CD4-positive, alpha-beta T cell treated with Interleukin-1 beta for 1 hour (primary cell): Measurements from ENCODE around the gene UCN3.
A peak's percentile ranks its signal among the peaks of the same experiment; 100 is the strongest.

ENCODE experiments used
- DNase-seq, 2 donors: peaks; one replicate each; pipeline ENCODE4 v3.0.0-alpha.2; 2020 to 2022

The UCN3 gene

GRCh38 chr10:5411941-5412276, 47.1 kb downstream of the UCN3 start:
- DNase-seq: no peak

GRCh38 chr10:5412277-5412941, 47.6 kb downstream of the UCN3 start, which contains the start of gene NET1:
Gene NET1 (plus strand): TSS chr10:5412557. CDS start chr10:5412693, 136 bp downstream.
- peak; percentile 69 to 75 for DNase-seq

GRCh38 chr10:5413012-5413938, 48.5 kb downstream of the UCN3 start:
- no peak for DNase-seq

- no peak for DNase-seq
Observed at GRCh38 chr10:5416981-5417380, 52.2 kb downstream of the UCN3 start.

DNA sequence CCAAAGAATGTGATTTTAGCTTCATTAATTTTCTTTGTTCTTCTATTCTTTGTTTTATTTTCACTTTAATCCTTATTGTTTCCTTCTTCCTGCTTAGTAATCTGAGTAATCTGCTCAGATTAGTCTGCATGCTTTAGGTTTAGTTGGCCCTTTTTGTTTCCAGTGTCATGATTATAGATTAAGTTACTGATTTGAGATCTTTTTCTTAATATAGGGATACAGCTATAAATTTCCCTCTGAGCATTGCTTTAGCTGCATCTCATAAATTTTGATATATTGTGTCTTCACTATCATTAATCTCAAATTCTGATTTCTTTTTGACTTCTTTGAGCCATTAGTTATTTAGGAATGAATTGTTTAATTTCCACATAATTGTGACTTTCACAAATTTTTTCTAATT, 53.8 kb downstream of the UCN3 start:
- DNase-seq: no peak

- no peak for DNase-seq
Observed at GRCh38 chr10:5419466-5420094, 54.8 kb downstream of the UCN3 start.

- DNase-seq: no peak
Observed at GRCh38 chr10:5423771-5424170, 59.0 kb downstream of the UCN3 start.
